ENCODE results near the gene PRSS27. TPM values are rescaled to one million over a fixed set of nuclear protein-coding genes. Genes with fewer than 3 reads are reported as not detected.
A peak's percentile ranks its signal among the peaks of the same experiment; 100 is the strongest.

Gene PRSS27
- total and polyA plus RNA-seq, 2 donors (not counting 1 experiment from before 2014, with no cell fraction given), result 2.1 to 2.4 TPM

GRCh38 chr16:2757344-2757743 lies 37.3 kb upstream of the PRSS27 start:
- peaks cover 6 to 58% of the 10 kb centered on the region in 2 experiments for H3K36me3 ChIP-seq (replicated peaks in 1 of 2; ENCODE audit: control extremely low read depth in 1 of 2, control insufficient read depth in 1 of 2, extremely low read depth in 1 of 2, insufficient read depth in 2 of 2, low read length in 1 of 2)
- H3K79me2 ChIP-seq (ENCODE audit: control insufficient read depth, insufficient read depth, low read length), result peaks cover 75% of the 10 kb centered on the region
- TF ChIP-seq EZH2 (IDR thresholded peaks at IDR 0.05; ENCODE audit: borderline replicate concordance, insufficient read depth, low read depth, low read length, poor library complexity, severe bottlenecking), result no peak
- ATAC-seq (ENCODE audit: low read depth), result no peak
- peaks cover 95% of the 10 kb centered on the region for H4K20me1 ChIP-seq (ENCODE audit: control insufficient read depth, insufficient read depth, low read length, poor library complexity, severe bottlenecking)
- no peak overlapping the region for H2AFZ ChIP-seq (ENCODE audit: insufficient read depth, low read depth, low read length, poor library complexity, severe bottlenecking)
- ChIA-PET CTCF (no interaction called here), POLR2A (no interaction called here)
- H3K9me3 Mint-ChIP-seq (ENCODE audit: insufficient read depth), result no peaks in the 10 kb centered on the region
- no peak overlapping the region for H3K4me3 ChIP-seq (ENCODE audit: control extremely low read depth in 1 of 5, extremely low read depth in 1 of 5, insufficient read depth in 1 of 5, low read depth in 2 of 5, low read length in 4 of 5)
- H3K27me3 Mint-ChIP-seq, result no peaks in the 10 kb centered on the region
- no peak overlapping the region for H3K4me2 ChIP-seq (replicated peaks; ENCODE audit: low read depth, low read length, poor library complexity, severe bottlenecking)
- peaks cover 26 to 34% of the 10 kb centered on the region in 2 donors for H3K4me1 ChIP-seq (ENCODE audit: control insufficient read depth in 2 of 2, insufficient read depth in 2 of 2, low read length in 2 of 2)
- H3K27ac ChIP-seq (ENCODE audit: low read length in 2 of 2), result no peak overlapping the region
- no peaks in the 10 kb centered on the region for H3K27me3 ChIP-seq (replicated peaks in 1 of 4; ENCODE audit: control extremely low read depth in 1 of 4, control insufficient read depth in 3 of 4, insufficient read depth in 4 of 4, low read length in 3 of 4)
- H3K9ac ChIP-seq (ENCODE audit: low read length), result no peak overlapping the region
- no peak overlapping the region for H3K27ac Mint-ChIP-seq
- WGBS (ENCODE audit: insufficient coverage), result 98% methylated on average over 11 of the region's 11 CpGs
- no peak overlapping the region for H3K4me3 Mint-ChIP-seq
- H3K4me1 Mint-ChIP-seq, result peaks cover 40% of the 10 kb centered on the region
- intact Hi-C loops (cut with micrococcal nuclease), result no loop called here
- no peak for DNase-seq
- H3K9me3 ChIP-seq (ENCODE audit: control extremely low read depth in 1 of 3, control insufficient read depth in 2 of 3, insufficient read depth in 1 of 3, low read length in 2 of 3), result no peaks in the 10 kb centered on the region

GRCh38 chr16:2756288-2757015 lies 36.4 kb upstream of the PRSS27 start:
- Histone ChIP-seq H3K4me3 (ENCODE audit: control extremely low read depth in 1 of 5, extremely low read depth in 1 of 5, insufficient read depth in 1 of 5, low read depth in 2 of 5, low read length in 4 of 5) (no peak overlapping the region), H2AFZ (ENCODE audit: insufficient read depth, low read depth, low read length, poor library complexity, severe bottlenecking) (no peak overlapping the region), H3K4me1 (ENCODE audit: control insufficient read depth in 2 of 2, insufficient read depth in 2 of 2, low read length in 2 of 2) (peaks cover 32 to 40% of the 10 kb centered on the region in 2 donors), H4K20me1 (ENCODE audit: control insufficient read depth, insufficient read depth, low read length, poor library complexity, severe bottlenecking) (peaks cover 86% of the 10 kb centered on the region), H3K9ac (ENCODE audit: low read length) (no peak overlapping the region), H3K79me2 (ENCODE audit: control insufficient read depth, insufficient read depth, low read length) (peaks cover 72% of the 10 kb centered on the region), H3K27ac (ENCODE audit: low read length in 2 of 2) (no peak overlapping the region), H3K9me3 (ENCODE audit: control extremely low read depth in 1 of 3, control insufficient read depth in 2 of 3, insufficient read depth in 1 of 3, low read length in 2 of 3) (peaks cover 0 to 6% (median 3%) of the 10 kb centered on the region in 3 donors), H3K36me3 (replicated peaks in 1 of 2; ENCODE audit: control extremely low read depth in 1 of 2, control insufficient read depth in 1 of 2, extremely low read depth in 1 of 2, insufficient read depth in 2 of 2, low read length in 1 of 2) (peaks cover 6 to 49% of the 10 kb centered on the region in 2 experiments), H3K4me2 (replicated peaks; ENCODE audit: low read depth, low read length, poor library complexity, severe bottlenecking) (peak overlapping the region; percentile 4), H3K27me3 (replicated peaks in 1 of 4; ENCODE audit: control extremely low read depth in 1 of 4, control insufficient read depth in 3 of 4, insufficient read depth in 4 of 4, low read length in 3 of 4) (no peaks in the 10 kb centered on the region)
- H3K9me3 Mint-ChIP-seq (ENCODE audit: insufficient read depth), result no peaks in the 10 kb centered on the region
- DNase-seq (no peak), ATAC-seq (ENCODE audit: low read depth) (no peak)
- H3K4me3 Mint-ChIP-seq, result no peak overlapping the region
- H3K4me1 Mint-ChIP-seq, result peaks cover 48% of the 10 kb centered on the region
- no peaks in the 10 kb centered on the region for H3K27me3 Mint-ChIP-seq
- ChIA-PET POLR2A (interaction anchor here (0.6 kb wide), 1 partner anchor 12 kb away, joined by 5 read pairs; no protein-coding TSS in a partner anchor), CTCF (no interaction called here)
- TF ChIP-seq EZH2 (IDR thresholded peaks at IDR 0.05; ENCODE audit: borderline replicate concordance, insufficient read depth, low read depth, low read length, poor library complexity, severe bottlenecking) (no peak), CTCF (IDR thresholded peaks at IDR 0.05) (no peak)
- 95% methylated on average over 30 of the region's 30 CpGs for WGBS (ENCODE audit: insufficient coverage)
- intact Hi-C loops (cut with micrococcal nuclease), result no loop called here
- H3K27ac Mint-ChIP-seq, result no peak overlapping the region

All from B cell (primary cell).